Effector memory CD4-positive, alpha-beta T cell (primary cell): ENCODE results near the gene WDCP.
A peak's percentile ranks its signal among the peaks of the same experiment; 100 is the strongest.

ENCODE experiments used
- DNase-seq, 3 donors: peaks; one replicate each; pipeline ENCODE4 v3.0.0-alpha.2; 2020
- H3K27ac ChIP-seq: 2 replicates; pipeline ENCODE4 v1.7.0; 2013; ENCODE audit warnings: mild to moderate bottlenecking, low read length, moderate library complexity; ENCODE audit not compliant: insufficient read depth, poor library complexity, severe bottlenecking
- H3K27me3 ChIP-seq: replicated peaks from 2 replicates; pipeline ENCODE4 v1.7.0; 2013; ENCODE audit warnings: mild to moderate bottlenecking, low read length; ENCODE audit not compliant: insufficient read depth, control insufficient read depth, poor library complexity, severe bottlenecking
- H3K36me3 ChIP-seq: 2 replicates; pipeline ENCODE4 v1.7.0; 2013; ENCODE audit warnings: mild to moderate bottlenecking, low read length, moderate library complexity; ENCODE audit not compliant: control insufficient read depth, insufficient read depth
- H3K4me1 ChIP-seq: 2 replicates; pipeline ENCODE4 v1.7.0; 2013; ENCODE audit warnings: low read length, mild to moderate bottlenecking; ENCODE audit not compliant: control insufficient read depth, insufficient read depth, poor library complexity, severe bottlenecking
- H3K4me3 ChIP-seq: 2 replicates; pipeline ENCODE4 v1.7.0; 2013; ENCODE audit warnings: low read length, low read depth, mild to moderate bottlenecking; ENCODE audit not compliant: insufficient read depth, poor library complexity, severe bottlenecking
- H3K9me3 ChIP-seq: 2 replicates; pipeline ENCODE4 v1.7.0; 2013; ENCODE audit warnings: mild to moderate bottlenecking, low read length, moderate library complexity; ENCODE audit not compliant: control insufficient read depth

The WDCP gene

GRCh38 chr2:24065341-24065740 lies 18.1 kb upstream of the WDCP start:
- Histone ChIP-seq H3K36me3 (peaks cover 13% of the 10 kb centered on the region), H3K4me3 (no peak overlapping the region), H3K4me1 (no peaks in the 10 kb centered on the region), H3K9me3 (no peaks in the 10 kb centered on the region), H3K27me3 (no peaks in the 10 kb centered on the region), H3K27ac (no peak overlapping the region)
- DNase-seq, result no peak

GRCh38 chr2:24058564-24059271 lies 11.5 kb upstream of the WDCP start:
- Histone ChIP-seq H3K4me3 (no peak overlapping the region), H3K36me3 (no peaks in the 10 kb centered on the region), H3K27me3 (no peaks in the 10 kb centered on the region), H3K4me1 (no peaks in the 10 kb centered on the region), H3K9me3 (no peaks in the 10 kb centered on the region), H3K27ac (no peak overlapping the region)
- no peak for DNase-seq

- H3K4me1 ChIP-seq, result no peaks in the 10 kb centered on the region
- no peak overlapping the region for H3K4me3 ChIP-seq
- H3K27ac ChIP-seq, result no peak overlapping the region
- H3K9me3 ChIP-seq, result no peaks in the 10 kb centered on the region
- peaks cover under 1% of the 10 kb centered on the region for H3K27me3 ChIP-seq
- DNase-seq, result no peak
- no peaks in the 10 kb centered on the region for H3K36me3 ChIP-seq
Observed at GRCh38 chr2:24055750-24056149, 8.6 kb upstream of the WDCP start.

GRCh38 chr2:24054366-24055010 lies 7.3 kb upstream of the WDCP start:
- Histone ChIP-seq H3K36me3 (no peaks in the 10 kb centered on the region), H3K9me3 (no peaks in the 10 kb centered on the region), H3K4me1 (peaks cover 12% of the 10 kb centered on the region), H3K4me3 (no peak overlapping the region), H3K27ac (no peak overlapping the region), H3K27me3 (peaks cover 8% of the 10 kb centered on the region)
- DNase-seq, result no peak

- H3K27me3 ChIP-seq, result peaks cover 15% of the 10 kb centered on the region
- no peak overlapping the region for H3K4me3 ChIP-seq
- no peak overlapping the region for H3K27ac ChIP-seq
- no peak for DNase-seq
- H3K9me3 ChIP-seq, result no peaks in the 10 kb centered on the region
- peaks cover 18% of the 10 kb centered on the region for H3K4me1 ChIP-seq
- no peaks in the 10 kb centered on the region for H3K36me3 ChIP-seq
Observed at GRCh38 chr2:24052951-24053350, 5.8 kb upstream of the WDCP start.

- H3K27ac ChIP-seq, result no peak overlapping the region
- H3K27me3 ChIP-seq, result peaks cover 15% of the 10 kb centered on the region
- H3K4me1 ChIP-seq, result peaks cover 18% of the 10 kb centered on the region
- no peaks in the 10 kb centered on the region for H3K9me3 ChIP-seq
- no peak overlapping the region for H3K4me3 ChIP-seq
- no peaks in the 10 kb centered on the region for H3K36me3 ChIP-seq
- DNase-seq, result no peak
Observed at GRCh38 chr2:24051833-24052232, 4.6 kb upstream of the WDCP start.

GRCh38 chr2:24050041-24050979 lies 3.1 kb upstream of the WDCP start:
- Histone ChIP-seq H3K4me1 (peaks cover 18% of the 10 kb centered on the region), H3K36me3 (no peaks in the 10 kb centered on the region), H3K27ac (peak overlapping the region; percentile 18), H3K9me3 (no peaks in the 10 kb centered on the region), H3K4me3 (peak overlapping the region; percentile 64), H3K27me3 (peaks cover 15% of the 10 kb centered on the region)
- DNase-seq, result no peak

GRCh38 chr2:24049485-24050021 lies 2.4 kb upstream of the WDCP start, which contains the start of gene FKBP1B:
TSS of gene FKBP1B (plus strand) at chr2:24049741. CDS start at chr2:24049850, 109 bp downstream.
- Histone ChIP-seq H3K36me3 (no peaks in the 10 kb centered on the region), H3K9me3 (no peaks in the 10 kb centered on the region), H3K4me3 (peak within 1 kb of the TSS; percentile 64), H3K27ac (peak within 1 kb of the TSS; percentile 18), H3K27me3 (peaks cover 15% of the 10 kb centered on the region), H3K4me1 (peaks cover 18% of the 10 kb centered on the region)
- peak; percentile 40 to 55 (median 49) for DNase-seq

- Histone ChIP-seq H3K36me3 (no peaks in the 10 kb centered on the region), H3K9me3 (no peaks in the 10 kb centered on the region), H3K27me3 (peaks cover 15% of the 10 kb centered on the region), H3K4me1 (peaks cover 18% of the 10 kb centered on the region), H3K4me3 (peak overlapping the region; percentile 64), H3K27ac (no peak overlapping the region)
- DNase-seq, result no peak
Observed at GRCh38 chr2:24048769-24049484, 1.7 kb upstream of the WDCP start.
